ENCODE measurements around the gene MEF2A. TPM values are rescaled to one million over a fixed set of nuclear protein-coding genes. Genes with fewer than 3 reads are reported as not detected.

MEF2A gene
- total and polyA plus RNA-seq, 10 of the 15 experiments (the other 5 are each of a cell fraction or from before 2014, with no cell fraction given), result 7.2 to 46.7 (median 35.9) TPM

DNA sequence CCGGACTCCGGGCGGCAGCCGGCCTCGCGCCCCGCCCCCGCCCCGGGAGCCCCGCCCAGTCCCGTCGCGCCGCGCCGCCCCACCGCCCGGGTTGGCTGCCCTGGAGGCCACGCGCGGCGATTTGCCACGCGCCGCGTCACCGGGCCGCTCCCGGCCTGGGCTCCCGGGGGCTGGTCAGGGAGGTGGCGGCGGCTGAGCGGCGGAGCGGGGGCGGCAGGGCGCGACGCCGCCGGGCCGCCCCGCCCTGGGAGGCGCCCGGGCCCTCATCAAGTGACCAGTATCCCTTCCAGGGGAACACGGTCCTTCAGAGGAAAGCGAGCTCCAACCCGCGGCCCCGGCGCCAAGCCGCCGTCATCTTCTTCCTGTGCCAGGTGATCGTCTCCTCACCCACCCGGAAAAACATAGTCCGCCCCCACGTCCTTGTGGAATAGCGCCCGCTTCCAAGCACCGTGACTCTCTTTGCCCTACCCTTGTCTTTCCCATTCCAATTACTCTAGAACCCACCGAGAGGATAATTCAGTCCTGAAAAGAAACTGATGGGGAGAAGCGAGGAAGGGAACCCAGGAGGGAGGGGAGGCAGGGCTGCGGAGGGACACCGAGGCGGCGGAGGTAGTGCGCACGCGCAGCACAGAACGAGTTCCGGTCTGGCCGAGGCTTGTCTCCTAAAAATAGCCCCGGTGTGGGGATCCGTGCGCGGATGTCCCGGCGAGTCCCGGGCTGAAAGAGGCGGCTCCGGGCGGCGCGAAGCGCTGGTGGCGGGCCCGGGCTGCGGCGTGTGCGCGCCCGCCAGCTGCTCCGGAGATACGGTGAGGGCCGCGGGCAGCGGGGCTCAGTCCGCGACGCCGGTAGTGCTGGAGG, at the start of gene MEF2A (continued):
- no peak for TF ChIP-seq SPI1 (IDR thresholded peaks at IDR 0.05; ENCODE audit: borderline replicate concordance, insufficient read depth, low read depth, low read length)
- TF ChIP-seq, protein P1, sequence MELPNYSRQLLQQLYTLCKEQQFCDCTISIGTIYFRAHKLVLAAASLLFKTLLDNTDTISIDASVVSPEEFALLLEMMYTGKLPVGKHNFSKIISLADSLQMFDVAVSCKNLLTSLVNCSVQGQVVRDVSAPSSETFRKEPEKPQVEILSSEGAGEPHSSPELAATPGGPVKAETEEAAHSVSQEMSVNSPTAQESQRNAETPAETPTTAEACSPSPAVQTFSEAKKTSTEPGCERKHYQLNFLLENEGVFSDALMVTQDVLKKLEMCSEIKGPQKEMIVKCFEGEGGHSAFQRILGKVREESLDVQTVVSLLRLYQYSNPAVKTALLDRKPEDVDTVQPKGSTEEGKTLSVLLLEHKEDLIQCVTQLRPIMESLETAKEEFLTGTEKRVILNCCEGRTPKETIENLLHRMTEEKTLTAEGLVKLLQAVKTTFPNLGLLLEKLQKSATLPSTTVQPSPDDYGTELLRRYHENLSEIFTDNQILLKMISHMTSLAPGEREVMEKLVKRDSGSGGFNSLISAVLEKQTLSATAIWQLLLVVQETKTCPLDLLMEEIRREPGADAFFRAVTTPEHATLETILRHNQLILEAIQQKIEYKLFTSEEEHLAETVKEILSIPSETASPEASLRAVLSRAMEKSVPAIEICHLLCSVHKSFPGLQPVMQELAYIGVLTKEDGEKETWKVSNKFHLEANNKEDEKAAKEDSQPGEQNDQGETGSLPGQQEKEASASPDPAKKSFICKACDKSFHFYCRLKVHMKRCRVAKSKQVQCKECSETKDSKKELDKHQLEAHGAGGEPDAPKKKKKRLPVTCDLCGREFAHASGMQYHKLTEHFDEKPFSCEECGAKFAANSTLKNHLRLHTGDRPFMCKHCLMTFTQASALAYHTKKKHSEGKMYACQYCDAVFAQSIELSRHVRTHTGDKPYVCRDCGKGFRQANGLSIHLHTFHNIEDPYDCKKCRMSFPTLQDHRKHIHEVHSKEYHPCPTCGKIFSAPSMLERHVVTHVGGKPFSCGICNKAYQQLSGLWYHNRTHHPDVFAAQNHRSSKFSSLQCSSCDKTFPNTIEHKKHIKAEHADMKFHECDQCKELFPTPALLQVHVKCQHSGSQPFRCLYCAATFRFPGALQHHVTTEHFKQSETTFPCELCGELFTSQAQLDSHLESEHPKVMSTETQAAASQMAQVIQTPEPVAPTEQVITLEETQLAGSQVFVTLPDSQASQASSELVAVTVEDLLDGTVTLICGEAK (IDR thresholded peaks at IDR 0.05; ENCODE audit: borderline replicate concordance), result peak; percentile 68; the same call in 1 of the 2 replicates
- TF ChIP-seq SMAD5 (IDR thresholded peaks at IDR 0.05; ENCODE audit: low read depth), result no peak; the same call in none of the 2 replicates
- no peak for TF ChIP-seq BCL11A (IDR thresholded peaks at IDR 0.05; ENCODE audit: low read depth, low read length)
- TF ChIP-seq RCOR1 (conservative IDR thresholded peaks at IDR 0.05; ENCODE audit: low read depth, low read length), result peak; percentile 73; the same call in 1 of the 2 replicates
- peak; percentile 32; the same call in 1 of the 2 replicates for TF ChIP-seq NFYB (IDR thresholded peaks at IDR 0.05; ENCODE audit: insufficient read depth, low read depth, low read length)
- TF ChIP-seq TAF1 (IDR thresholded peaks at IDR 0.05; ENCODE audit: borderline replicate concordance, low read depth, low read length), result peak; percentile 89
- 0 out of 4 replicates have a peak, but pooled peaks of 1 of the 2 experiments have one; percentile 16 for TF ChIP-seq SRF (IDR thresholded peaks at IDR 0.05; ENCODE audit: low read depth in 2 of 2, low read length in 2 of 2)
- TF ChIP-seq, protein P2, sequence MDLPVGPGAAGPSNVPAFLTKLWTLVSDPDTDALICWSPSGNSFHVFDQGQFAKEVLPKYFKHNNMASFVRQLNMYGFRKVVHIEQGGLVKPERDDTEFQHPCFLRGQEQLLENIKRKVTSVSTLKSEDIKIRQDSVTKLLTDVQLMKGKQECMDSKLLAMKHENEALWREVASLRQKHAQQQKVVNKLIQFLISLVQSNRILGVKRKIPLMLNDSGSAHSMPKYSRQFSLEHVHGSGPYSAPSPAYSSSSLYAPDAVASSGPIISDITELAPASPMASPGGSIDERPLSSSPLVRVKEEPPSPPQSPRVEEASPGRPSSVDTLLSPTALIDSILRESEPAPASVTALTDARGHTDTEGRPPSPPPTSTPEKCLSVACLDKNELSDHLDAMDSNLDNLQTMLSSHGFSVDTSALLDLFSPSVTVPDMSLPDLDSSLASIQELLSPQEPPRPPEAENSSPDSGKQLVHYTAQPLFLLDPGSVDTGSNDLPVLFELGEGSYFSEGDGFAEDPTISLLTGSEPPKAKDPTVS (IDR thresholded peaks at IDR 0.05; ENCODE audit: low read depth, low read length), result 0 out of 2 replicates have a peak, but pooled peaks have one; percentile 16
- peak; percentile 9; the same call in 1 of the 2 replicates for TF ChIP-seq RAD21 (IDR thresholded peaks at IDR 0.05; ENCODE audit: insufficient read depth, low read depth, low read length)
- TF ChIP-seq, protein P3, sequence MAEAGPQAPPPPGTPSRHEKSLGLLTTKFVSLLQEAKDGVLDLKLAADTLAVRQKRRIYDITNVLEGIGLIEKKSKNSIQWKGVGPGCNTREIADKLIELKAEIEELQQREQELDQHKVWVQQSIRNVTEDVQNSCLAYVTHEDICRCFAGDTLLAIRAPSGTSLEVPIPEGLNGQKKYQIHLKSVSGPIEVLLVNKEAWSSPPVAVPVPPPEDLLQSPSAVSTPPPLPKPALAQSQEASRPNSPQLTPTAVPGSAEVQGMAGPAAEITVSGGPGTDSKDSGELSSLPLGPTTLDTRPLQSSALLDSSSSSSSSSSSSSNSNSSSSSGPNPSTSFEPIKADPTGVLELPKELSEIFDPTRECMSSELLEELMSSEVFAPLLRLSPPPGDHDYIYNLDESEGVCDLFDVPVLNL (IDR thresholded peaks at IDR 0.05; ENCODE audit: low read depth, low read length), result no peak
- TF ChIP-seq CHD2 (IDR thresholded peaks at IDR 0.05; ENCODE audit: borderline replicate concordance, low read depth, low read length), result peak; percentile 97
- TF ChIP-seq MEF2A (IDR thresholded peaks at IDR 0.05; ENCODE audit: insufficient read depth, low read depth, low read length), result peak; percentile 99
- TF ChIP-seq BRCA1 (IDR thresholded peaks at IDR 0.05; ENCODE audit: low read depth, low read length), result no peak
- TF ChIP-seq SIN3A (IDR thresholded peaks at IDR 0.05; ENCODE audit: low read depth, low read length), result peak; percentile 79
- peak; percentile 65; the same call in 1 of the 2 replicates for TF ChIP-seq PAX5 (IDR thresholded peaks at IDR 0.05; ENCODE audit: borderline replicate concordance, low read depth, low read length)
- no peak for TF ChIP-seq RFX5 (IDR thresholded peaks at IDR 0.05; ENCODE audit: low read depth, low read length)
- TF ChIP-seq PML (IDR thresholded peaks at IDR 0.05; ENCODE audit: low read length), result peak; percentile 81; the same call in 1 of the 2 replicates
- peak; percentile 91; the same call in 1 of the 2 replicates for TF ChIP-seq ZNF207 (IDR thresholded peaks at IDR 0.05; ENCODE audit: borderline replicate concordance)
- peak; percentile 65 for TF ChIP-seq MTA2 (IDR thresholded peaks at IDR 0.05; ENCODE audit: low read depth)
- TF ChIP-seq ZSCAN29 (IDR thresholded peaks at IDR 0.05), result peak; percentile 35; the same call in 1 of the 2 replicates
- no peak for TF ChIP-seq YBX1 (IDR thresholded peaks at IDR 0.05)
